Smooth muscle cell (in vitro differentiated cells): ENCODE data around the gene COL5A2. TPM values are rescaled to one million over a fixed set of nuclear protein-coding genes. Genes with fewer than 3 reads are reported as not detected.
A peak's percentile ranks its signal among the peaks of the same experiment; 100 is the strongest.

Source experiments
- DNase-seq: peaks from one replicate; lab custom pipeline; 2025; ENCODE audit not compliant: unreplicated experiment; lab: John Stamatoyannopoulos, UW
- H2AFZ ChIP-seq: fragments of 200-600 bp; sonication (generic); 2 replicates; pipeline ENCODE4 v1.6.0; 2016; ENCODE audit warnings: antibody characterized with exemption, low read depth, mild to moderate bottlenecking
- H3F3A ChIP-seq: fragments of 200-600 bp; sonication (generic); 2 replicates; pipeline ENCODE4 v1.6.0; 2017; ENCODE audit warnings: antibody characterized with exemption, low read depth
- H3K27ac ChIP-seq: fragments of 200-600 bp; sonication (generic); 2 replicates; pipeline ENCODE4 v1.5.1; 2016; ENCODE audit warnings: low read depth, mild to moderate bottlenecking
- H3K27me3 ChIP-seq: fragments of 200-600 bp; sonication (generic); 2 replicates; pipeline ENCODE4 v1.6.1; 2016; ENCODE audit warnings: low read depth, mild to moderate bottlenecking
- H3K36me3 ChIP-seq: fragments of 200-600 bp; sonication (generic); 2 replicates; pipeline ENCODE4 v1.5.1; 2016; ENCODE audit warnings: low read depth
- H3K4me1 ChIP-seq: fragments of 200-600 bp; sonication (generic); 2 replicates; pipeline ENCODE4 v1.5.1; 2016; ENCODE audit warnings: low read depth
- H3K4me2 ChIP-seq: fragments of 200-600 bp; sonication (generic); 2 replicates; pipeline ENCODE4 v1.6.0; 2016; ENCODE audit warnings: mild to moderate bottlenecking
- H3K4me3 ChIP-seq: fragments of 200-600 bp; sonication (generic); 2 replicates; pipeline ENCODE4 v1.5.1; 2016; ENCODE audit warnings: mild to moderate bottlenecking
- H3K79me2 ChIP-seq: fragments of 200-600 bp; sonication (generic); 2 replicates; pipeline ENCODE4 v1.6.0; 2016; ENCODE audit warnings: low read depth, mild to moderate bottlenecking
- H3K9ac ChIP-seq: fragments of 200-600 bp; sonication (generic); 2 replicates; pipeline ENCODE4 v1.6.0; 2016; ENCODE audit warnings: low read depth
- H3K9me3 ChIP-seq: fragments of 200-600 bp; sonication (generic); replicated peaks from 2 replicates; pipeline ENCODE4 v1.5.1; 2016; ENCODE audit warnings: low read depth
- H4K20me1 ChIP-seq: fragments of 200-600 bp; sonication (generic); 2 replicates; pipeline ENCODE4 v1.6.0; 2016; ENCODE audit warnings: low read depth
- WGBS: methylation state at CpG from one replicate; pipeline ENCODE4 v1.1.7; 2016; ENCODE audit warnings: low lambda C conversion rate; 5-methylcytosine and 5-hydroxymethylcytosine counted together
- polyA plus RNA-seq: library from polyadenylated mRNA; unstranded; fragments of >200 nt; fragmentation: Nextera tagmentation; extraction: Ambion mirVana; gene quantifications from 2 replicates; pipeline ENCODE4 v1.2.1, GENCODE V29; 2016
- total RNA-seq: library from RNA; depleted of rRNA; stranded (reverse); fragments of >200 nt; gene quantifications from 2 replicates; pipeline ENCODE4 v1.2.3, GENCODE V29; 2014
- TF ChIP-seq, protein P1 (sequence below): fragments of 200-600 bp; sonication (generic); IDR thresholded peaks from 2 replicates; pipeline ENCODE4 v1.5.1; 2017; ENCODE audit warnings: borderline replicate concordance, mild to moderate bottlenecking, antibody characterized with exemption; ENCODE audit not compliant: insufficient read depth, poor library complexity, severe bottlenecking

The COL5A2 gene
- total and polyA plus RNA-seq, 2 experiments from 2014 or later: 364 to 697 TPM

DNA sequence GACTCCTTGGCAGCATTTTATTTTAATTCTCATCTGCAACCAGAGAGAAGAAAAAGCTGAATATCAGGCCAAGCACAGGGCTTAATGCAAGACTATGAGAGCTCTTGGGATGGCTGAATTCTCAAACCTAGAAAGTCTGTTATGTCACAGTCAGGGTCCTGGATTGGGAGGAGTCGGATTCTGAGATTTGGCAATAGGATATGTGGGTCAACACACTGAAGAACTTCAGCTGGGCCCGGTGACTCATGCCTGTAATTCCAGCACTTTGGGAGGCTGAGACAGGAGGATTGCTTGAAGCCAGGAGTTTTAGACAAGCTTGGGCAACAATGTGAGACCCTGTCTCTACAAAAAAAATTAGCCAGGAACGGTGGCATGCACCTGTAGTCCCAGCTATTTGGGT, 103.0 kb downstream of the COL5A2 start:
- Histone ChIP-seq H2AFZ (no peak overlapping the region), H3K4me3 (no peak overlapping the region), H3K9me3 (no peaks in the 10 kb centered on the region), H3K36me3 (peaks cover 61% of the 10 kb centered on the region), H3K9ac (no peak overlapping the region), H4K20me1 (no peaks in the 10 kb centered on the region), H3K4me1 (no peaks in the 10 kb centered on the region), H3K79me2 (peaks cover 48% of the 10 kb centered on the region), H3F3A (peaks cover 18% of the 10 kb centered on the region), H3K4me2 (peak overlapping the region; percentile 11), H3K27me3 (no peaks in the 10 kb centered on the region), H3K27ac (peak overlapping the region; percentile 80)
- WGBS: 53% methylated on average over 3 of the region's 3 CpGs
- no peak for DNase-seq
- TF ChIP-seq, protein P1, sequence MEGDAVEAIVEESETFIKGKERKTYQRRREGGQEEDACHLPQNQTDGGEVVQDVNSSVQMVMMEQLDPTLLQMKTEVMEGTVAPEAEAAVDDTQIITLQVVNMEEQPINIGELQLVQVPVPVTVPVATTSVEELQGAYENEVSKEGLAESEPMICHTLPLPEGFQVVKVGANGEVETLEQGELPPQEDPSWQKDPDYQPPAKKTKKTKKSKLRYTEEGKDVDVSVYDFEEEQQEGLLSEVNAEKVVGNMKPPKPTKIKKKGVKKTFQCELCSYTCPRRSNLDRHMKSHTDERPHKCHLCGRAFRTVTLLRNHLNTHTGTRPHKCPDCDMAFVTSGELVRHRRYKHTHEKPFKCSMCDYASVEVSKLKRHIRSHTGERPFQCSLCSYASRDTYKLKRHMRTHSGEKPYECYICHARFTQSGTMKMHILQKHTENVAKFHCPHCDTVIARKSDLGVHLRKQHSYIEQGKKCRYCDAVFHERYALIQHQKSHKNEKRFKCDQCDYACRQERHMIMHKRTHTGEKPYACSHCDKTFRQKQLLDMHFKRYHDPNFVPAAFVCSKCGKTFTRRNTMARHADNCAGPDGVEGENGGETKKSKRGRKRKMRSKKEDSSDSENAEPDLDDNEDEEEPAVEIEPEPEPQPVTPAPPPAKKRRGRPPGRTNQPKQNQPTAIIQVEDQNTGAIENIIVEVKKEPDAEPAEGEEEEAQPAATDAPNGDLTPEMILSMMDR: no peak

DNA sequence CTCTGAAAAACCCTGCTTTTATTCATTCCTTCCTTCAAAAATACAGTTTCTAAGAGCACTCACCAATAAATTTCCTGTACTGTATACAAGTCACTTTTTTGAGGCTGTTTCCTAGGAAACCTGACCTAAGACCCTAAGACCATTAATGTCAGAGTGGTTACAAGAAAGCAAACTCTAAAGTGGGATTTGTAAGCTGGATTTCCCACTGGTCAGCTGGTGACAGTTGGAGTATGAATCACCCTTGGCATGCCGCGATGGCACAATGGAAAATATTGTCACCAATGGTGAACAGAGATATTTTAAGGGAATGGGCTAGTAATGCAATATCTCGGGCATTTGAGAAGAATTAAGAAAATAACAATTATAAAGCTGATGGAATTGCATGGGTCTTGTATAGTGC, 103.4 kb downstream of the COL5A2 start:
- Histone ChIP-seq H3K36me3 (peaks cover 62% of the 10 kb centered on the region), H3K4me1 (no peaks in the 10 kb centered on the region), H4K20me1 (no peaks in the 10 kb centered on the region), H3K79me2 (peaks cover 43% of the 10 kb centered on the region), H3K4me3 (no peak overlapping the region), H3K9ac (no peak overlapping the region), H3F3A (peaks cover 13% of the 10 kb centered on the region), H3K27ac (peak overlapping the region; percentile 80), H2AFZ (no peak overlapping the region), H3K9me3 (no peaks in the 10 kb centered on the region), H3K4me2 (peak overlapping the region; percentile 11), H3K27me3 (no peaks in the 10 kb centered on the region)
- TF ChIP-seq, protein P1: no peak
- no peak for DNase-seq
- 56% methylated on average over 3 of the region's 3 CpGs for WGBS

DNA sequence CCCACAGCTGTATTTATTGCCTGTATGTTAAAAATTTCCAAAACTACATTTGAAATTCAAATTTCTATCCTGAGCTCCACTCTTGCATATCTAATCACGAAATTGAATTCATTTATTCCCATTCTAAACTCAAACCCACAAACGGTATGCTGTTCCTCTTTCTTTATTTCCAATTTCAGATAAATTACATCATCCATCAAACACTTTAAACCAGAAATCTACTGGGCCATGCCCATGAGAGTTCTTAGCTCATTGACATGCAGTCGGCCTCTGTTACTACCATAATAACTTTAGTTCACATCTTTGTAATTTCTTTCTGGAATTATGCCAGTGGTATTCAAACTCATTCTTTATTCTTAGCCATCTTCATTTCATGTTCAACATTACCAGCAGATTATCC, 105.1 kb downstream of the COL5A2 start:
- WGBS: 98% methylated on average over 3 of the region's 3 CpGs
- TF ChIP-seq, protein P1: no peak
- peaks cover 60% of the 10 kb centered on the region for H3K36me3 ChIP-seq

DNA sequence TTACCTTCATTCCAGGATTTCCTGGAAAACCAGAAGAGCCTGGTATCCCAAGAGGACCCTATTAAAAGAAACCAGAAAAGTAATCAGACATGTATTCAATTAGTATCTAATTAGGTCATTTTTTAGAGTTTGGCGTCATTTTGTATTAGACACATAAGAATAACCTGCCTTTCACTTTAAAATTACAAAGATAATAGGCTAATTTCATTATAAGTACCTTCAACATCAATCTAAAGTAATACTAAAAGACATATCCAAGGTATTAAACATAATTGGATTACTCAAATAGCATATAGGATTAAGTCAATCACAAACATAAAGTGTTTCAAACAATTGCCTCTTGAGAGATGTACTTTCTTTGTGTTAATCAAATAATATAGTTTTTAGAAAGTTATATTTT, 107.5 kb downstream of the COL5A2 start:
- Histone ChIP-seq H3F3A (peaks cover 6% of the 10 kb centered on the region), H3K4me3 (no peak overlapping the region), H2AFZ (no peak overlapping the region), H3K27me3 (no peaks in the 10 kb centered on the region), H3K9ac (no peak overlapping the region), H3K4me2 (no peak overlapping the region), H3K36me3 (peaks cover 48% of the 10 kb centered on the region), H3K4me1 (no peaks in the 10 kb centered on the region), H3K27ac (no peak overlapping the region), H3K79me2 (peaks cover 39% of the 10 kb centered on the region), H3K9me3 (no peaks in the 10 kb centered on the region), H4K20me1 (no peaks in the 10 kb centered on the region)
- no peak for DNase-seq
- TF ChIP-seq, protein P1: no peak
- WGBS: 98% methylated on average over 1 of the region's 1 CpG

More for the DNA sequence above, 105.1 kb downstream of the COL5A2 start:
- Histone ChIP-seq H4K20me1 (no peaks in the 10 kb centered on the region), H3K4me1 (no peaks in the 10 kb centered on the region), H3K27ac (peak overlapping the region; percentile 1), H3K9me3 (no peaks in the 10 kb centered on the region), H3K9ac (no peak overlapping the region), H2AFZ (no peak overlapping the region), H3F3A (peaks cover 6% of the 10 kb centered on the region), H3K79me2 (peaks cover 33% of the 10 kb centered on the region), H3K27me3 (no peaks in the 10 kb centered on the region), H3K4me2 (no peak overlapping the region), H3K4me3 (no peak overlapping the region)
- DNase-seq: no peak
